ENCODE results near the gene AGBL1. TPM values are rescaled to one million over a fixed set of nuclear protein-coding genes. Genes with fewer than 3 reads are reported as not detected.

AGBL1 gene
- total RNA-seq, 1 donor from 2014 or later, result 0.14 TPM

GRCh38 chr15:86603466-86603865, 523.8 kb downstream of the AGBL1 start:
- Mint-ChIP-seq H3K4me1 (ENCODE audit: low read depth) (no peaks in the 10 kb centered on the region), H3K36me3 (ENCODE audit: low read depth) (no peaks in the 10 kb centered on the region), H3K4me3 (ENCODE audit: low read depth) (no peak overlapping the region), H3K27ac (no peak overlapping the region), H3K9me3 (no peaks in the 10 kb centered on the region), H3K27me3 (ENCODE audit: low read depth) (peaks cover 10% of the 10 kb centered on the region)
- intact Hi-C loops (cut with micrococcal nuclease), result no loop called here
- DNase-seq (ENCODE audit: low spot score), result no peak

- Mint-ChIP-seq H3K27ac (no peak overlapping the region), H3K4me1 (ENCODE audit: low read depth) (peaks cover 40% of the 10 kb centered on the region), H3K27me3 (ENCODE audit: low read depth) (peaks cover 5% of the 10 kb centered on the region), H3K9me3 (no peaks in the 10 kb centered on the region), H3K36me3 (ENCODE audit: low read depth) (peaks cover 4% of the 10 kb centered on the region), H3K4me3 (ENCODE audit: low read depth) (no peak overlapping the region)
- no peak for DNase-seq (ENCODE audit: low spot score)
- intact Hi-C loops (cut with micrococcal nuclease), result no loop called here
These were observed 529.0 kb downstream of the AGBL1 start for GRCh38 chr15:86608461-86609205.

DNA sequence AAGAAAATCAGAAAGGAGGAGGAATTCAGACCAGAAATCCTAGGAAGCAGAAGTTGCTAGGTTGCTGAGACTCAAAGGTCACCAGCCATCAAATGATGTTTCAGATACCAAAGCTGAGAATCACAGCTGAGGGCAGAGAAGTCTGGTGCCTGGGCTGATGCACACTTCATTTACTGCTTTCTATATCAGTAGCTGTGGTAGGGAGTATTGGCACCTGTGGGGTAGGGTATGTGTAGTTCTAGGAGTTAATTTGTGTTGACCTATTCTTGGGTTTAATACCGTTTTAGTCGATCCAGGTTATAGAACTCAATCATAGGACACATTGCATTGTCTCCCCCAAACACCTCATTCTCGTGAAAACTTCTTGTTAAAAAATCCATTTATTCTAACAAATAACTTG, 529.6 kb downstream of the AGBL1 start:
- intact Hi-C loops (cut with micrococcal nuclease), result no loop called here
- Mint-ChIP-seq H3K4me1 (ENCODE audit: low read depth) (peaks cover 42% of the 10 kb centered on the region), H3K27me3 (ENCODE audit: low read depth) (peaks cover 2% of the 10 kb centered on the region), H3K36me3 (ENCODE audit: low read depth) (peaks cover 4% of the 10 kb centered on the region), H3K9me3 (no peaks in the 10 kb centered on the region), H3K27ac (no peak overlapping the region), H3K4me3 (ENCODE audit: low read depth) (no peak overlapping the region)
- no peak for DNase-seq (ENCODE audit: low spot score)

DNA sequence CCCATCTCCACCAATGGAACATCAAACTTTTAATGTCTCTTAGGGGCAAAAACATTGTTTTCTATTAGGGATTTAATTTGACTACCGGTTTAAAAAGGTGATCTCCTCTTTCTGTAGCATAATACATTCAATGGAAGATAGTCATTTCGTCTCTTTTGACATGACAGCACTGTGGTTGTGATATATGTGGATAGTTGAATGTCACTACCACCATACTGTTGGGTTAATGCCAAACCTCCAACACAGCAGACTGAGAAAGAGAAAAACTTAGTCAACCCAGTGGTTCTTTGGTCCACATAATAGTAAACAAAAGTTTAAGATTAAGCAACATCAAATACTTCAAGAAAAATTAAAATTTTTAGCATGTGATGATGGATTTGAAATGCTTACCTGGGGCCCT, 530.4 kb downstream of the AGBL1 start:
- intact Hi-C loops (cut with micrococcal nuclease), result loop anchor here (2.0 kb wide), 2 partner anchors 275 to 987 kb away; no protein-coding TSS in a partner anchor
- peaks cover 2% of the 10 kb centered on the region for H3K27me3 Mint-ChIP-seq (ENCODE audit: low read depth)
- no peak for DNase-seq (ENCODE audit: low spot score)
- peaks cover 49% of the 10 kb centered on the region for H3K4me1 Mint-ChIP-seq (ENCODE audit: low read depth)
- H3K4me3 Mint-ChIP-seq (ENCODE audit: low read depth), result no peak overlapping the region
- H3K27ac Mint-ChIP-seq, result peak overlapping the region; percentile 54
- H3K9me3 Mint-ChIP-seq, result peaks cover 2% of the 10 kb centered on the region
- peaks cover 10% of the 10 kb centered on the region for H3K36me3 Mint-ChIP-seq (ENCODE audit: low read depth)

GRCh38 chr15:86611417-86612040, 531.9 kb downstream of the AGBL1 start:
- H3K4me3 Mint-ChIP-seq (ENCODE audit: low read depth), result peak overlapping the region; percentile 33
- H3K36me3 Mint-ChIP-seq (ENCODE audit: low read depth), result peaks cover 14% of the 10 kb centered on the region
- peaks cover 6% of the 10 kb centered on the region for H3K9me3 Mint-ChIP-seq
- H3K27ac Mint-ChIP-seq, result peak overlapping the region; percentile 84
- peaks cover 63% of the 10 kb centered on the region for H3K4me1 Mint-ChIP-seq (ENCODE audit: low read depth)
- H3K27me3 Mint-ChIP-seq (ENCODE audit: low read depth), result no peaks in the 10 kb centered on the region
- DNase-seq (ENCODE audit: low spot score), result peak; percentile 37
- intact Hi-C loops (cut with micrococcal nuclease), result loop anchor here (1.0 to 2.0 kb wide), 4 partner anchors 13 to 985 kb away; no protein-coding TSS in a partner anchor

DNA sequence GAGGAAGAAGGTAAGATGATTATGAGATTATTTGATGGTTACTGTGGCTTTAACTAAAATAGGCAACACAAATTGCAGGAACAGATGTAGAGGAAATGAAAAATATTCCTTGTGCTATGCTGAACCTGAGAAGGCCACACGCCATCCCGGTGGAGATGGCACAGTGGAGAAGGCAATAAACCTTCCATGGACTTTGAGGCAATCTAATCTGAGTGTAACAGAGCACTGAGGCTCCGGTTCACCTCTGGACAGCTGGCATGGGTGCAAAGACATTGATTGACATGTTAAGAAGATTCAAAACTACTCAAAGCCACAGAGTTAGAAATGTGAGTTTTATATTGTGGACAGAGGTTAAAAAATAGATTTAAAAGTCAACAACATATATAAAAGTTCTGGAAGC, 535.7 kb downstream of the AGBL1 start:
- Mint-ChIP-seq H3K27me3 (ENCODE audit: low read depth) (no peaks in the 10 kb centered on the region), H3K36me3 (ENCODE audit: low read depth) (peaks cover 10% of the 10 kb centered on the region), H3K9me3 (peaks cover 6% of the 10 kb centered on the region), H3K27ac (peak overlapping the region; percentile 65), H3K4me1 (ENCODE audit: low read depth) (peaks cover 68% of the 10 kb centered on the region), H3K4me3 (ENCODE audit: low read depth) (no peak overlapping the region)
- intact Hi-C loops (cut with micrococcal nuclease), result no loop called here
- DNase-seq (ENCODE audit: low spot score), result no peak

DNA sequence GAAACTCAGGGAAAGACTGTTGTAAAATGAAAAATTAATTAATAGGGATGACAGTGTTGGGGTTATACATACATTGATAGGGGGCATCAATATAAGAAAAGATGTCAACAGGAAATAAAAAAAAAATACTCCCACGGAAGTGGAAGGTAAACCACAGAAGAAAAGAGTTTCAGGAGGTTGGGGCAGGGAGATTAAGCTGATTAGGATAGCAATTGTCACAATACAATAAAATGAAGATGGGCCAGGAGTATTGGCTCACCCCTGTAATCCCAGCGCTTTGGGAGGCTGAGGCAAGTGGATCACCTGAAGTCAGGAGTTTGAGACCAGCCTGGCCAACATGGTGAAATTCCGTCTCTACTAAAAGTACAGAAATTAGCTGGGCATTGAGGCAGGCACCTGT, 536.1 kb downstream of the AGBL1 start:
- H3K27ac Mint-ChIP-seq, result peak overlapping the region; percentile 65
- peaks cover 10% of the 10 kb centered on the region for H3K36me3 Mint-ChIP-seq (ENCODE audit: low read depth)
- intact Hi-C loops (cut with micrococcal nuclease), result loop anchor here (1.0 kb wide), 1 partner anchor 8 kb away; no protein-coding TSS in a partner anchor
- H3K9me3 Mint-ChIP-seq, result peaks cover 6% of the 10 kb centered on the region
- peak overlapping the region; percentile 14 for H3K4me3 Mint-ChIP-seq (ENCODE audit: low read depth)
- H3K4me1 Mint-ChIP-seq (ENCODE audit: low read depth), result peaks cover 70% of the 10 kb centered on the region
- no peak for DNase-seq (ENCODE audit: low spot score)
- H3K27me3 Mint-ChIP-seq (ENCODE audit: low read depth), result no peaks in the 10 kb centered on the region

GRCh38 chr15:86616771-86617170, 537.1 kb downstream of the AGBL1 start:
- H3K36me3 Mint-ChIP-seq (ENCODE audit: low read depth), result peaks cover 10% of the 10 kb centered on the region
- intact Hi-C loops (cut with micrococcal nuclease), result loop anchor here (1.0 kb wide), 1 partner anchor 8 kb away; no protein-coding TSS in a partner anchor
- no peak overlapping the region for H3K4me3 Mint-ChIP-seq (ENCODE audit: low read depth)
- DNase-seq (ENCODE audit: low spot score), result no peak
- H3K27ac Mint-ChIP-seq, result peak overlapping the region; percentile 50
- peaks cover 65% of the 10 kb centered on the region for H3K4me1 Mint-ChIP-seq (ENCODE audit: low read depth)
- no peaks in the 10 kb centered on the region for H3K27me3 Mint-ChIP-seq (ENCODE audit: low read depth)
- peaks cover 6% of the 10 kb centered on the region for H3K9me3 Mint-ChIP-seq

DNA sequence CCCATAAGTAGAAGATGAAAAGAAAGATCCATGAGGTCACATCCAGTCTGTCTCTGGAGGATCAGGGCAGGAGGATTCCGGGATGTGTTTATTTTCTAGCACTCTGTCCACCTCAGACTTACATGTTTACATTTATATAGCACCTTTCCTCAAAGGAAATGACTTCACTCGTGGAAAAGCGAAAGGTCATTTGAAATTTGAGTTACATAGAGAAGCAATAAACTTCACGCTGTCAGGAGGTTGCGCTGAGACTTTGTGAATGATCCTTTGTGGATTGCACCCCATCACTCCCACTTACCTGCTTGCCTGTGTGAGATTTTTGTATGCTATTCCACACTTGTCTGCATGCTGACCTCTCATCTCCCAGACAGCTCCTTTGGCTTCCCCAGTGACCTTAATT, 540.5 kb downstream of the AGBL1 start:
- H3K4me1 Mint-ChIP-seq (ENCODE audit: low read depth), result peaks cover 61% of the 10 kb centered on the region
- no peak overlapping the region for H3K27ac Mint-ChIP-seq
- H3K4me3 Mint-ChIP-seq (ENCODE audit: low read depth), result no peak overlapping the region
- H3K27me3 Mint-ChIP-seq (ENCODE audit: low read depth), result no peaks in the 10 kb centered on the region
- DNase-seq (ENCODE audit: low spot score), result no peak
- H3K36me3 Mint-ChIP-seq (ENCODE audit: low read depth), result peaks cover 2% of the 10 kb centered on the region
- peaks cover 3% of the 10 kb centered on the region for H3K9me3 Mint-ChIP-seq
- intact Hi-C loops (cut with micrococcal nuclease), result loop anchor here (5.0 kb wide), 2 partner anchors 388 to 1627 kb away; no protein-coding TSS in a partner anchor

DNA sequence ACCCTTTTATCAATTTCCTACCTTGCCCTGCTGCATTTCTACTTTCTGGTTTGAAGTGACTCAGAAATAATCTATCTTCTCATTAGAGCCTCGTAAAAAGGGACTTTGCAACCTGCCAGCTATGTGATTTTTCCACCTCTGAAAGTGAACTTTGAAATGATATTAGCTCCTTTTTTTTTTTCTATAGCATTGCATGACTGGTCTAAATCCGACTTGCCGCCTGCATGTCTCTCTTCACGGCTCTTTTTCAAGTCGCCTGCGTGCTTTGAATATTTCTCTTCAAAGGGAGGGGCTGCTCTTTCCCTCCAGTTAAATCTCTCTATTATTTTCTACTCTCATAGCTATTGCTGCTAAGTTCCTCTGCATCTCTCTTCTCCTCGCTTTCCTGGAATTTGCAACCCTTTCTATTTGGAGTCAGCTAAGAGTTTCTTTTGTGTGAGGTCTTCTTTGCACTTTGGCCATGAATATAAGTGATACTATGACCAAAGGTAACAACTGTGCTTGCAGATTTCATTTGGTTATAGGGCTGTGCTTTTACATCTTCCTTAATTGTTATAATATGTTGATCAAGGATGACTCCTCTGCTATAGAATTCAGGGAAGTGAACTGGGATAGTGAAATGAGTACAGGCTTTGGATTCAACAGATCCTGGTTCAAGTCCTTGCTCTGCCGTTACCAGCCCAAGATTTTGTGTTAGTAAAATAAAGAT, 541.1 kb downstream of the AGBL1 start:
- DNase-seq (ENCODE audit: low spot score), result no peak
- no peaks in the 10 kb centered on the region for H3K27me3 Mint-ChIP-seq (ENCODE audit: low read depth)
- H3K27ac Mint-ChIP-seq, result no peak overlapping the region
- no peaks in the 10 kb centered on the region for H3K9me3 Mint-ChIP-seq
- intact Hi-C loops (cut with micrococcal nuclease), result loop anchor here (5.0 kb wide), 2 partner anchors 388 to 1627 kb away; no protein-coding TSS in a partner anchor
- H3K4me3 Mint-ChIP-seq (ENCODE audit: low read depth), result no peak overlapping the region
- no peaks in the 10 kb centered on the region for H3K36me3 Mint-ChIP-seq (ENCODE audit: low read depth)
- peaks cover 61% of the 10 kb centered on the region for H3K4me1 Mint-ChIP-seq (ENCODE audit: low read depth)

DNA sequence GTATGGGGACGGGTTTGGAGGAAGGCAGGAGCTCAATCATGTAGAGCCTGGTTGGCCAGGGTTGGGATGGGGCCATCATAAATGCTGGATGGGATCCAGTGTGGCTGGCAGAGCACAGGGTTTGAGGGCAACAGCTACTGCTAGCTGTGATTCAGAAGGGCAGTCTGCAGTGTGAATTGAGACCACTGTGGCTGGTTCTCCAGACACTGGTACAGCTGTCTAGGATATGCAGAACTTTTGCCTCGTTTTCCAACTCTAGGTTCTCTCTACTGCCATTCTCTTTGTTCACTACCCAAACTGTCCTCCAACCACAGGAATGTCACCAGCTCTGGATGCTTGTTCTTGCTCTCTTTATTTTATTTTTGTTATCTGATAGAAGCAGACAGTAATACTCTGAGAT, 543.6 kb downstream of the AGBL1 start:
- no peaks in the 10 kb centered on the region for H3K9me3 Mint-ChIP-seq
- H3K4me1 Mint-ChIP-seq (ENCODE audit: low read depth), result peaks cover 56% of the 10 kb centered on the region
- intact Hi-C loops (cut with micrococcal nuclease), result loop anchor here (5.0 kb wide), 2 partner anchors 391 to 1624 kb away; no protein-coding TSS in a partner anchor
- H3K36me3 Mint-ChIP-seq (ENCODE audit: low read depth), result no peaks in the 10 kb centered on the region
- no peak overlapping the region for H3K27ac Mint-ChIP-seq
- H3K4me3 Mint-ChIP-seq (ENCODE audit: low read depth), result no peak overlapping the region
- no peak for DNase-seq (ENCODE audit: low spot score)
- H3K27me3 Mint-ChIP-seq (ENCODE audit: low read depth), result no peaks in the 10 kb centered on the region

DNA sequence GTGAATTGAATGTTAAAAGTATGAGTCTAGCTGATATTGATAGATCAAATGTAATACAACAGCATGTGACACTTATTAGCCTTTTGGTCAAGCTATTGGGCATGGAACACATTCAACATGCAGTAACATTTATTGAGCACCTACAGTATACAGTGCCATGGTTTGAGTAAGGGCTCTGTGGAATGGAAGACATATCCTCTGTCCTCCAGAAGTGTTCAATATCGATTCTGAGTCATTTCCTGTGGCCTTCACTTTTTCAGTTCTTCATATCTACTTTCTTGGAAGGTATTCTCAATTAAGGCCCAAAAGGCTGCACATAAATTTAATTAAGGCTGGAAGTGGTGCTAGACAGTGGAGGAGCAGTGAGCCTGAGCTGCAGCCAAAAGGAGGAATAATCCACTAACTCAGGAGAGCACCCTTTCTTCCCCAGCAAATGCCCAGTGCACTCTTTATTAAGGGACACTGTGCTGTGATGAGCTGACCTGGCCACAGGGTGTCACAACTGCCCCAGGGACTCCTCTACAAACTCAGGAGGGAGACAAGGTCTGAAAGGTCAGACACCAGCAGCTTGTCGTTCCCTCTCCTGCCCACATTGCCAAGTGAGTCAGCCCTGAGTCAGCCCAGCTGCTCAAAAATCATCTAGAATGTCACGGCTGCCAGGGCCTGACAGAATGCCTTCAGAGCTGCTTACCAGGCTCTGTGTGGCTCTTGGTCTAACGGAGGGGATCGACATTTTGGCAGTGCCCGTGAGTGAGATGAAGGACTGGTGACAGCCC, 544.8 kb downstream of the AGBL1 start:
- intact Hi-C loops (cut with micrococcal nuclease), result loop anchor here (1.0 to 5.0 kb wide), 8 partner anchors 8 to 1623 kb away; no protein-coding TSS in a partner anchor

More for the DNA sequence above, 544.8 kb downstream of the AGBL1 start:
- Mint-ChIP-seq H3K9me3 (no peaks in the 10 kb centered on the region), H3K27me3 (ENCODE audit: low read depth) (no peaks in the 10 kb centered on the region), H3K4me1 (ENCODE audit: low read depth) (peaks cover 58% of the 10 kb centered on the region), H3K4me3 (ENCODE audit: low read depth) (peak overlapping the region; percentile 33), H3K27ac (peak overlapping the region; percentile 80), H3K36me3 (ENCODE audit: low read depth) (no peaks in the 10 kb centered on the region)
- peak; percentile 65 for DNase-seq (ENCODE audit: low spot score)
